Posterior vena cava (tissue), 2 donors: ENCODE measurements around the gene ARHGEF17. TPM values are rescaled to one million over a fixed set of nuclear protein-coding genes. Genes with fewer than 3 reads are reported as not detected.

Experiments
- DNase-seq: peaks from one replicate; pipeline ENCODE4 v3.0.0-alpha.2; 2020; ENCODE audit warnings: low spot score
- intact Hi-C, 2 donors: fragments of 100-400 bp; cut with DNase I; formaldehyde crosslinking; loops; one replicate each; pipeline versions ENCODE4 v1.14.1 to v1.14.2; 2022 to 2023
- total RNA-seq, 2 donors: library from RNA; stranded (reverse); fragmentation: NEBNext Ultra II Directional; extraction: Animal tissue kit (Norgen Biotek cat#: 25700); gene quantifications; one replicate each; pipeline ENCODE4 v1.2.1, GENCODE V29; 2021
- donor health status: DM: yes; HTN: yes; CAD: no.
- donor health status: DM: yes; HTN: yes; CAD: no.

Gene ARHGEF17
- total RNA-seq, 2 donors from 2014 or later, result 88.6 to 99.1 TPM

GRCh38 chr11:73363147-73363546, 55.1 kb downstream of the ARHGEF17 start:
- DNase-seq, result no peak
- intact Hi-C loops, result no loop called here

DNA sequence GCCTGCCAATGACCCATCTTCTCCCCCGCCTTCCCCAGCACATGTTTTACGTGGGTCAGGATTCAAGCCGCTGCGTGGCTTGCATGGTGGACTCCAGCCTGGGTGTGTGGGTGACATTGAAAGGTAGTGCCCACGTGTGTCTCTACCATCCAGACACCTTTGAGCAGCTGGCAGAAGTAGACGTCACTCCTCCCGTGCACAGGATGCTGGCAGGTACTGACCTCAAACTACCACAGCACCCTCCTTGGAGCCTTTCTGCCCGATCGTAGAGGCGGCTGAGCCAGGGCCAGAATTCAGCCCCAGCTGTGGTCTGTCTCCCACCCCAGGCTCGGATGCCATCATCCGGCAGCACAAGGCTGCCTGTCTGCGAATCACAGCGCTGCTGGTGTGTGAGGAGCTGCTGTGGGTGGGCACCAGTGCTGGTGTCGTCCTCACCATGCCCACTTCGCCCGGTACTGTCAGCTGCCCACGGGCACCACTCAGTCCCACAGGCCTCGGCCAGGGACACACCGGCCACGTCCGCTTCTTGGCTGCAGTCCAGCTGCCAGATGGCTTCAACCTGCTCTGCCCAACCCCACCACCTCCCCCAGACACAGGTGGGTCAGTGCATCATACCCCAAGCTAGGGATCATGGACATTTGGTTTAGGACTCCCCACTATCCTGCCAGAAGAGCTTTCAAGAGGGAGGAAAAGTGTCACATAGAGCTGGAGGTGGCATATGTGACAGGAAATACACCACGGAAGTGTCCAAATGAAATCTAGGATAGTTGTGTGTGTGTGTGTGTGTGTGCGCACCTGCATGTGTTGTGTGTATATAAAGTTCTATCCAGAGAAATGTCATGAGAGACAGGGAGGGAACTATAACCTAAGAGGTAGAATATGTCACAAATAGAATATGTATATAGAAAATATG, 57.5 kb downstream of the ARHGEF17 start:
- no peak for DNase-seq
- intact Hi-C loops, result no loop called here

DNA sequence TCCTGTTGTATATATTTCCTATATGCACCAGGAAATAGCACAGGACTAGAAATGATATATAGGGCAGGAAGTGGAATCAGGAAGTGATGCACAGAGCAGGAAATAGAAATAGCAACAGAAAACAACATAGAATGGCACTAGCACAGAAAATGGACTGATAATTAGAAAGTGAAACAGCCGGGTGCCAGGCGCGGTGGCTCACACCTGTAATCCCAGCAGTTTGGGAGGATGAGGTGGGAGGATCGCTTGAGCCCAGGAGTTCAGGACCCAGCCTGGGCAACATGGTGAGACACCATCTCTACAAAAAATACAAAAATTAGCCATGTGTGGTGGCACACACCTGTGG, 58.2 kb downstream of the ARHGEF17 start:
- no peak for DNase-seq
- intact Hi-C loops, result no loop called here

- DNase-seq, result no peak
- intact Hi-C loops, result no loop called here
These were observed 58.9 kb downstream of the ARHGEF17 start for GRCh38 chr11:73366953-73367352.

GRCh38 chr11:73367482-73368024, 59.5 kb downstream of the ARHGEF17 start:
- no peak for DNase-seq
- intact Hi-C loops, result no loop called here

DNA sequence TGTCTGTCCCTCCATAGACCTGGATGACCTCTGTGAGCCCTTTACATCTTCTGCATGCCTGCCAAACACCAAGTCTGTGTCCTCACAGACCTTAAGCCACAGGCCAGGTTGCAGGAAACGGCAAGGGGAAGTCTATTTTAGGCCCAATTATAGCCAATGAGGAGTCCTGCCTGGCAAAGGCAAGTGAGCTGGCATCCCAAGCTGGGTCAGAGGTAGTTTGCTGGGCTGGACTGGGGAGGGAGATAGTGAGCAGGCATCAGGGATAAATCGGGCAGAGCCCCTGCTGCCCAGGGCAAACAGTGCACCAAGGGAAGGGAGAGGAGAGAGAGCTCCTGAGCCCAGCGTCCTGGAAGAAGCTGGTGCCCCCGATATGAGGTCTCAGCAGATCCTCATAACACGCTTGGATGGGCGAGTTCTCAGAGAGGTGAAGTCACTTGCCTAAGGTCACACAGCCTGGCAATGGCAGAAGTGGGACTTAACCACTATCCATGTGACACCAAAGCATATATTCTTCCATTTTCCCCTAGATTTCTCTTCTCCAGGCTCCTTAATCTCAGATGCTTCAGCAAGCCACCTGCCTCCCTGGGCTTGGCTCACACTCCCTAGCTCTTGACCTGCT, 64.4 kb downstream of the ARHGEF17 start:
- intact Hi-C loops, result no loop called here
- DNase-seq, result no peak

DNA sequence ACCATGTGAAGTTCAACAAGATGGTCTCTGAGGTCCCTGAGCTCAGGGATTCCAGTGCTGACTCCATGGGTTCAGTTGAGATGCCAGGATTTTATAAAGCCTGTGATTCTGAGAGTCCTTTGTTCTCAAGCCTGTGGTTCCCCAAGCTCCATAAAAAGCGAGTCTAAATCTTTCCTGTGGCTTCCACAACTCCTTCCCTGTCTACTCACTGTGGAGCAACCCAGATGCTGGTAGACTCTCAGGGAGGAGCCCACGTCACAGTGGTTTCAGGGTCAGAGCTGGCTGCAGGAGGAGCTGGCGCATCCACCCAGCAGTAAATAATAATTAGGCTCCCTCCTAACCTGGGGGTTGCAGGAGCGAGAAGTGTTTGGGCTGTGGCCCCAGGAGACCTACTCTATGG, 66.1 kb downstream of the ARHGEF17 start:
- intact Hi-C loops, result no loop called here
- DNase-seq, result no peak

GRCh38 chr11:73375830-73376159, 67.7 kb downstream of the ARHGEF17 start:
- intact Hi-C loops, result no loop called here
- no peak for DNase-seq

DNA sequence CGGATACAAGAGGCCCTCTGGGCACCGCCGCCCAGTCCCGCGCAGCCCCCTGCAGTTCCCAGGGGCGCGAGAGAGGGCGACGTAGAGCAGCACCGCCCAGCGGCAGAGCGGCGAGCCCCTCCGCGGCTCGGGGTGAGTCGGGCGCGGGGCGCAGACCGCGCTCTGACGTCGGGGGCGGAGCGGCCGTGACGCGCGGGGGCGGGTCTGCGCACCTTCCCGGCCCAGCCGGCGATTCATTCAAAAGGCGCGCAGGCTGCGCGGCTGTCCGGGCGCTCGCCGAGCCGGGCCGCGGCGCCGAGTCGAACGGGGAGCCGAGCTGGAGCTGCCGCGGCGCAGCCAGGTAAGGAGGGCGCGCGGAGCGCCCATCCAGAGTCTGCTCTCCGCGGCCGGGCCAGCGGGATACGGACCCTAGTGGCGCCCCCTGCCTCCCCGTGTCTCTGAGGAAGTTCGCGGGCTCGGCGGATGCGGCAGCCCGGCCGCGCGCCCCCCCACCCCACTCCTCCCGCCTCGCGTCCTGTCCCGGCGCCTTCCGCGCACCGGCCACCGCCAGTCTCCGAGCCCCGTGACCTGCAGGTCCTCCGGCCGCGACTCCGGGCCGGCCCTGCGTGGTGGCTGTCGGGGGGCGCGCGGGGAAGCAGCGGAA, 68.2 kb downstream of the ARHGEF17 start, which contains the start of gene RELT:
TSS of gene RELT (plus strand) at position 240 of the 643 bp plus-strand sequence. CDS start 12,738 bp downstream, outside the sequence.
- peak; percentile 97 for DNase-seq
- intact Hi-C loops, result no loop called here

- peak; percentile 91 for DNase-seq
- intact Hi-C loops, result no loop called here
These were observed 68.9 kb downstream of the ARHGEF17 start for GRCh38 chr11:73376803-73377629.

GRCh38 chr11:73379189-73379880, 71.3 kb downstream of the ARHGEF17 start:
- intact Hi-C loops, result no loop called here
- no peak for DNase-seq

DNA sequence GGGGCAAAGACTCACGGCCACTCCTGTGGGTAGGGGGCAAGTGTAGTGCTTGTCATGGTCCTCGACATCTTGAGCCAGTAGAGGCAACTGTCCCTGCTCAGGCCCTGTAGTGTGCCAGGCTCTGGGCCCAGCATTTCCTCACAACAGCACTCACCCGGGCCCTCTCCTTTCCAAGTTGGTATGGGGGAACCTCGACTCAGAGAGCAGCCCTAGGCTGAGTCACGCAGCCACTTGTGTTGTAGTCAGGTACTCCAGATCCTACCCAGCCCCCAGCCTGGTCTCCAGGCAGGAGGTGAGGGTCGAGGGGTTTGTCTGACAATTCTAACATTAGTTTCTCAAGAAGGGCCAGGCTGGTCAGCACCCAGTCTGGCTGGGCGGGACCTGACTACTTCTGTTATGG, 72.3 kb downstream of the ARHGEF17 start:
- intact Hi-C loops, result no loop called here
- no peak for DNase-seq

GRCh38 chr11:73380897-73381410, 72.9 kb downstream of the ARHGEF17 start:
- intact Hi-C loops, result loop anchor here in 1 of 2 donors (1.0 kb wide), 1 partner anchor 38 kb away; no protein-coding TSS in a partner anchor
- DNase-seq, result no peak

GRCh38 chr11:73381589-73381988, 73.5 kb downstream of the ARHGEF17 start:
- intact Hi-C loops, result loop anchor here in 1 of 2 donors (1.0 kb wide), 1 partner anchor 38 kb away; no protein-coding TSS in a partner anchor
- no peak for DNase-seq

DNA sequence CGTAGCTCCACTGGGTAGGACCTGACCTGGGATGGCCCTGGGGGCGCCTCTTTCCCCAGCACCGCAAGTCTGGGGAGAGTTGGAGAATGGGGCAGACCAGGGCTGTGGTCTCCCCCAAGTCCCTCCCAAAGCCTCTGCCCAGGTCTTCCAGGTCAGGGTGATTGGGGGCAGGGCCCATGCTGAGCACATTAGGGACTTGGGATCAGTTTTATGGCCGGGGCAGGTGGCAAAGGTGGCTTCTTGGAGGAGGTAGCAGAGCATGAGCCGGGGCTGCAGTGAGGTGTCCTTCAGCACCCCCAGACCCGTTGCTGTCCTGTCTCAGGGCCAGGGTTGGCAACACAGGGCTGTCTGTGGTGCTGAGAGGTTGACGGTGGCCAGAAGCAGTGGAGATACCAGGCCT, 74.1 kb downstream of the ARHGEF17 start:
- DNase-seq, result no peak
- intact Hi-C loops, result no loop called here

DNA sequence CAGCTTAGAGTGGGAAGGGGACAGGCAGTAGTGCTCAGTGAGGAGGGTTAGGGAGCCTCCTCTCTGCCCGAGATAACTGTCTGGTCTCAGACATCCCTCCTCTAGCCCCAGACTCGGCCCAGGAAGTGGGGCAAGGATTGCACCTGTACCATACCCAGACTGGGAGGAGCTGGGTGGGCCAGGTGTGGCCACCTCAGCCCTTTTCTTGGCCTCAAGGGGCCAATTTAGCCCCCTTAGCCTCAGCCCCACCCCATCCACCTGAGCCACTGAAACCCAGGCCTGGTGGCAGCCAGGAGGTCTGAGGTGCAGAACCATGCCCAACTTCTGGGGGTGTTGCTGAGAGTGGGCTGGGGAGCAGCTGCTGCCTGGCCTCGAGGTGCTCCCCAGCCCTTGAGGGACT, 74.7 kb downstream of the ARHGEF17 start:
- no peak for DNase-seq
- intact Hi-C loops, result no loop called here

DNA sequence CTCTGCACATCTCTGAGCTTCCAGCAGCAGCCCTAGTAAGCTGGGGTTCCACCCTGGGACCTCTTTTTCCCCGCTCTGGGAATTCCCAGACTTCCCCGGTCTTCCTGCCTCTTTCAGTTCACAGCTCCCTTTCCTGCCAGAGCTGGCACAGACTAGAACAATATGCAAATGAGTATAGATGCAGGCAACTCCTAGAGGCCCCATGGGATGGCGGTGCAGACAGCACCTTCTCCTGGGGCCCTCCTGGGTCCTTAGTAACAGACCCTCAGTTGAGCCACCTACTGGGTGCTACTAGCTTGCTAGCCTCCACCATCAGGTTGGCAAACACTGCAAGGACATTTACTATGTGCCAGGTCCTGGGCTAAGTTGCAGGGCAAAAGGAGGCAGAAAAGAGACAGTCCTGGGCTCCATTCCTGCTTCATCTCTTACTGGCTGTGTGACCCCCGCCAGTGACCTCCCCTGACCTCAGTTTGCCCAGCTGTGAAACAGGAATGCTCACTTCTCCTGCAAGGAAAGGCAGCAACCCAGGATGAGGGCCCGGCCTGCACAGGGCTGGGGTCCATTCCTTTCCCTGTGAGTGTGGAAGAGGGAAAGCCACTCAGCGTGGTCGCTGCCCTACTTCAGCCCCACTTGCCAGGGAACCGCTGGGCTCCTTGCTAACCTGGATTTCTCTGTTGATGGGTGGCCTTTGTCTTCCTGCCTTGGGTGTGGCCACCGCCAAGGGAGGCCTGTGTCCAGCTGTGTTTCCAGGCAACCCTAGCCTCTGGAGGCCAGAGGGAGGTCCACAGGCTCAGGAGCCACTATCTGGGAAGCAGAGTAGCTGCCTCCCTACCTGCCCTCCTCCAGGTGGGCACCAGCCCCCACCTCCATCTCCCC, 75.4 kb downstream of the ARHGEF17 start:
- intact Hi-C loops, result no loop called here
- no peak for DNase-seq

GRCh38 chr11:73384125-73384441, 76.0 kb downstream of the ARHGEF17 start:
- intact Hi-C loops, result no loop called here
- no peak for DNase-seq
